Activated CD4-positive, alpha-beta T cell treated with anti-CD3 and anti-CD28 coated beads for 24 hours (primary cell): ENCODE results near the gene SMG6.

Source experiments
- DNase-seq, 2 donors: peaks; one replicate each; pipeline ENCODE4 v3.0.0-alpha.2; 2020; ENCODE audit warnings: low read depth in 2 of 2

The SMG6 gene

GRCh38 chr17:2049333-2050299, 254.0 kb downstream of the SMG6 start:
- peak; percentile 80 to 84 for DNase-seq

GRCh38 chr17:2048805-2049204, 254.8 kb downstream of the SMG6 start:
- DNase-seq: no peak

- DNase-seq: no peak
Measured at GRCh38 chr17:2047590-2047989, 256.0 kb downstream of the SMG6 start.

- no peak for DNase-seq
Measured at GRCh38 chr17:2044263-2044894, 259.2 kb downstream of the SMG6 start.

GRCh38 chr17:2043785-2044184, 259.8 kb downstream of the SMG6 start:
- no peak for DNase-seq

- no peak for DNase-seq
Measured at GRCh38 chr17:2042933-2043332, 260.7 kb downstream of the SMG6 start.

GRCh38 chr17:2042390-2042847, 261.2 kb downstream of the SMG6 start:
- no peak for DNase-seq

GRCh38 chr17:2041561-2042389, 261.8 kb downstream of the SMG6 start, which contains the start of gene OVCA2:
Gene OVCA2 (plus strand): TSS chr17:2042022. CDS start chr17:2042048, 26 bp downstream.
- DNase-seq: peak; percentile 97

- no peak for DNase-seq
Measured at GRCh38 chr17:2040942-2041560, 262.5 kb downstream of the SMG6 start.

GRCh38 chr17:2040219-2040827, 263.3 kb downstream of the SMG6 start:
- no peak for DNase-seq

- no peak for DNase-seq
Measured at GRCh38 chr17:2037155-2037554, 266.4 kb downstream of the SMG6 start.

GRCh38 chr17:2035541-2036488, 267.8 kb downstream of the SMG6 start:
- DNase-seq: no peak

GRCh38 chr17:2034806-2035540, 268.6 kb downstream of the SMG6 start:
- no peak for DNase-seq

- DNase-seq: no peak
Measured at GRCh38 chr17:2034157-2034556, 269.4 kb downstream of the SMG6 start.

GRCh38 chr17:2033153-2033552, 270.4 kb downstream of the SMG6 start:
- DNase-seq: no peak

- DNase-seq: no peak
Measured at GRCh38 chr17:2030779-2031163, 272.8 kb downstream of the SMG6 start.

GRCh38 chr17:2029911-2030778, 273.4 kb downstream of the SMG6 start, which contains the start of gene DPH1:
Gene DPH1 (plus strand): TSS chr17:2030153. CDS start chr17:2030170, 17 bp downstream.
- peak; percentile 80 to 82 for DNase-seq

- no peak for DNase-seq
Measured at GRCh38 chr17:2028737-2029136, 274.8 kb downstream of the SMG6 start.
